HEK293 (cell line): ENCODE data around the gene ERF.
A peak's percentile ranks its signal among the peaks of the same experiment; 100 is the strongest.

Source experiments
- BCL11B ChIP-seq: fragments of 450-650 bp; formaldehyde crosslinking; IDR thresholded peaks from 2 replicates; pipeline ENCODE4 v1.5.1; 2016; ENCODE audit warnings: low read depth, missing biosample characterization, missing genetic modification characterization
- GLI2 ChIP-seq: fragments of 450-650 bp; formaldehyde crosslinking; IDR thresholded peaks from 2 replicates; pipeline ENCODE4; 2017; ENCODE audit warnings: missing biosample characterization, missing genetic modification characterization, low read depth, borderline replicate concordance
- KLF8 ChIP-seq: fragments of 450-650 bp; formaldehyde crosslinking; IDR thresholded peaks from 2 replicates; pipeline ENCODE4 v1.5.1; 2016; ENCODE audit warnings: missing biosample characterization, missing genetic modification characterization
- MEIS1 ChIP-seq: sonication (generic); formaldehyde crosslinking; IDR thresholded peaks from 2 replicates; pipeline ENCODE4 v1.8.1; 2022; ENCODE audit warnings: missing genetic modification reagents, mild to moderate bottlenecking, borderline replicate concordance
- OVOL3 ChIP-seq: fragments of 450-650 bp; formaldehyde crosslinking; IDR thresholded peaks from 2 replicates; pipeline ENCODE4 v1.5.1; 2016; ENCODE audit warnings: missing biosample characterization, missing genetic modification characterization
- SCRT2 ChIP-seq: fragments of 450-650 bp; formaldehyde crosslinking; IDR thresholded peaks from 2 replicates; pipeline ENCODE4 v1.5.1; 2016; ENCODE audit warnings: missing biosample characterization, missing genetic modification characterization
- SETDB1 ChIP-seq: IDR thresholded peaks from one replicate; pipeline ENCODE4 v1.6.1; 2017; ENCODE audit warnings: mild to moderate bottlenecking, low read length, moderate library complexity, mixed read lengths; ENCODE audit not compliant: insufficient read length
- YY2 ChIP-seq: fragments of 450-650 bp; formaldehyde crosslinking; IDR thresholded peaks from 2 replicates; pipeline ENCODE4 v1.5.1; 2016; ENCODE audit warnings: missing biosample characterization, missing genetic modification characterization
- ZBTB20 ChIP-seq: fragments of 450-650 bp; formaldehyde crosslinking; IDR thresholded peaks from 2 replicates; pipeline ENCODE4 v1.5.1; 2016; ENCODE audit warnings: missing biosample characterization, missing genetic modification characterization
- ZFHX2 ChIP-seq: fragments of 450-650 bp; formaldehyde crosslinking; conservative IDR thresholded peaks from 2 replicates; pipeline ENCODE4 v1.5.1; 2016; ENCODE audit warnings: missing biosample characterization, missing genetic modification characterization
- ZFP69B ChIP-seq: fragments of 450-650 bp; formaldehyde crosslinking; IDR thresholded peaks from 2 replicates; pipeline ENCODE4 v1.5.1; 2016; ENCODE audit warnings: missing biosample characterization, missing genetic modification characterization
- ZNF133 ChIP-seq: fragments of 450-650 bp; formaldehyde crosslinking; IDR thresholded peaks from 2 replicates; pipeline ENCODE4 v1.5.1; 2016; ENCODE audit warnings: missing biosample characterization, missing genetic modification characterization
- ZNF138 ChIP-seq: fragments of 450-650 bp; formaldehyde crosslinking; IDR thresholded peaks from 2 replicates; pipeline ENCODE4 v1.5.1; 2016; ENCODE audit warnings: missing biosample characterization, missing genetic modification characterization, borderline replicate concordance
- ZNF274 ChIP-seq, 2 experiments: fragments of 200-500 bp in 1 of 2; fragments of 450-650 bp in 1 of 2; sonication (Bioruptor generic) in 1 of 2; formaldehyde crosslinking in 1 of 2; IDR thresholded peaks; 2 replicates each; pipeline versions ENCODE4 v1.5.1 to v1.6.1; 2014 to 2016; ENCODE audit warnings: borderline replicate concordance in 1 of 2, inconsistent platforms in 1 of 2, low read length in 1 of 2, missing biosample characterization in 1 of 2, missing genetic modification characterization in 1 of 2
- ZNF335 ChIP-seq: fragments of 450-650 bp; formaldehyde crosslinking; conservative IDR thresholded peaks from 2 replicates; pipeline ENCODE4 v1.5.1; 2016; ENCODE audit warnings: missing biosample characterization, missing genetic modification characterization
- ZNF341 ChIP-seq: fragments of 450-650 bp; formaldehyde crosslinking; IDR thresholded peaks from 2 replicates; pipeline ENCODE4; 2016; ENCODE audit warnings: low read depth, missing biosample characterization, missing genetic modification characterization
- ZNF366 ChIP-seq: fragments of 450-650 bp; formaldehyde crosslinking; conservative IDR thresholded peaks from 2 replicates; pipeline ENCODE4 v1.5.1; 2016; ENCODE audit warnings: missing biosample characterization, missing genetic modification characterization
- ZNF404 ChIP-seq: fragments of 450-650 bp; formaldehyde crosslinking; IDR thresholded peaks from 2 replicates; pipeline ENCODE4 v1.5.1; 2017; ENCODE audit warnings: missing biosample characterization, missing genetic modification characterization
- ZNF473 ChIP-seq: fragments of 450-650 bp; formaldehyde crosslinking; IDR thresholded peaks from 2 replicates; pipeline ENCODE4 v1.5.1; 2017; ENCODE audit warnings: missing biosample characterization, missing genetic modification characterization
- ZNF521 ChIP-seq: fragments of 450-650 bp; formaldehyde crosslinking; IDR thresholded peaks from 2 replicates; pipeline ENCODE4 v1.5.1; 2017; ENCODE audit warnings: missing biosample characterization, mild to moderate bottlenecking, missing genetic modification characterization
- ZNF621 ChIP-seq: fragments of 450-650 bp; formaldehyde crosslinking; IDR thresholded peaks from 2 replicates; pipeline ENCODE4 v1.5.1; 2017; ENCODE audit warnings: missing biosample characterization, missing genetic modification characterization
- ZNF670 ChIP-seq: fragments of 450-650 bp; formaldehyde crosslinking; IDR thresholded peaks from 2 replicates; pipeline ENCODE4 v1.5.1; 2016; ENCODE audit warnings: missing biosample characterization, missing genetic modification characterization, low read depth
- ZNF701 ChIP-seq: fragments of 450-650 bp; formaldehyde crosslinking; IDR thresholded peaks from 2 replicates; pipeline ENCODE4 v1.5.1; 2016; ENCODE audit warnings: missing biosample characterization, missing genetic modification characterization
- ZSCAN30 ChIP-seq: fragments of 450-650 bp; IDR thresholded peaks from 2 replicates; pipeline ENCODE4 v1.5.1; 2018; ENCODE audit warnings: missing biosample characterization, mild to moderate bottlenecking, missing genetic modification characterization, moderate library complexity
- TF ChIP-seq, protein P1 (sequence below): fragments of 450-650 bp; formaldehyde crosslinking; IDR thresholded peaks from 2 replicates; pipeline ENCODE4 v1.5.1; 2016; ENCODE audit warnings: missing biosample characterization, missing genetic modification characterization
- TF ChIP-seq, protein P2 (sequence below): fragments of 450-650 bp; formaldehyde crosslinking; IDR thresholded peaks from 2 replicates; pipeline ENCODE4 v1.5.1; 2016; ENCODE audit warnings: missing biosample characterization, missing genetic modification characterization, low read depth
- TF ChIP-seq, protein P3 (sequence below): fragments of 450-650 bp; formaldehyde crosslinking; IDR thresholded peaks from 2 replicates; pipeline ENCODE4 v1.5.1; 2017; ENCODE audit warnings: missing biosample characterization, missing genetic modification characterization
- TF ChIP-seq, protein P4 (sequence below): fragments of 450-650 bp; formaldehyde crosslinking; IDR thresholded peaks from 2 replicates; pipeline ENCODE4 v1.5.1; 2016; ENCODE audit warnings: missing biosample characterization, missing genetic modification characterization, borderline replicate concordance

Gene ERF

DNA sequence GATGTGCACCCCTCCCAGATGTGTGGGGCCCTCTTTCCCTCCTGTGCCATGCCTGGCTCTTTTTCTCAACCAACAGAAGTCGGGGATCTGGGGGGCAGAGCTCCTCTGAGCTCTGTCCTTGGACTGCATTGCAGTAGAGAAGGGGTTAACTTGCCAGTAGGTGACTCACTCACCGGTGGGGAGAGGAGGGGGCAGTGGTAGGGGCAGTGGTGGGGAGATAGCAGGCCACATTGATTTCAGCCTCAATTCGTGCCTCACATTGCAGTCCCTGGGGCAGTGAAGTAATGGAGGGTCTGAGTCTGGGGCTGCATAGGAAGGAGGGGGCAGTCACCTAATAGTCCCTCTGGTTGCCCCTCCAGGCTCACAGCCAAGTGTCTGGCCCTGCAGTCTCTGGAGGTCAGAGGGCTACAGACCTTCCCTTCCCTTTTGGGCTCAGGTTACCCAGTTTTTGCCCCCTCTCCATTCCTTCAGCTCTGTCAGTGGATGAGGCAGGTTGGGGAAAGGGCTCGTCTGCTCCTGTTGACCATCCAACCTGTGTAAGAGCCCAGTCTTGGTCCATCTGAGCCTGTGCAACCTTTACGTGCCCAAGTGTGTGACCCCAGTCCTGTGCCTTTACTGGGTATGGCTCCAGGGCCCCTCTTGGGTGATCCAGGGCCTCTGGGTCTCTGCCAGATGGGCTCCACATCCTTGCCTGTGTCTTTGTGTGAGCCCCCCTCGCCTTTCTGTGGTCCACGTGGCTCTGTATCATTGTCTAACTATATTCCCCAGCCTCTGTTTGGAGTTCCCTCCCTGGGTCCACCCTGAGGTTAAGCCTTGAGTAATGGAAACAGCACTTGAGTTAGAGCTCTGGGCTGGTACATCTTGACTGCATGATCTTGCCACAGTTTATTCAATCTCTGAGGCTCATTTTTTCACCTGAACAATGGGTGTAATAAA, 27.2 kb upstream of the ERF start (continued):
- no peak for TF ChIP-seq ZNF274 (IDR thresholded peaks at IDR 0.05; ENCODE audit: low read length)
- TF ChIP-seq ZNF274 (tag by site-specific recombination; IDR thresholded peaks at IDR 0.05; ENCODE audit: borderline replicate concordance) = no peak
- TF ChIP-seq, protein P1, sequence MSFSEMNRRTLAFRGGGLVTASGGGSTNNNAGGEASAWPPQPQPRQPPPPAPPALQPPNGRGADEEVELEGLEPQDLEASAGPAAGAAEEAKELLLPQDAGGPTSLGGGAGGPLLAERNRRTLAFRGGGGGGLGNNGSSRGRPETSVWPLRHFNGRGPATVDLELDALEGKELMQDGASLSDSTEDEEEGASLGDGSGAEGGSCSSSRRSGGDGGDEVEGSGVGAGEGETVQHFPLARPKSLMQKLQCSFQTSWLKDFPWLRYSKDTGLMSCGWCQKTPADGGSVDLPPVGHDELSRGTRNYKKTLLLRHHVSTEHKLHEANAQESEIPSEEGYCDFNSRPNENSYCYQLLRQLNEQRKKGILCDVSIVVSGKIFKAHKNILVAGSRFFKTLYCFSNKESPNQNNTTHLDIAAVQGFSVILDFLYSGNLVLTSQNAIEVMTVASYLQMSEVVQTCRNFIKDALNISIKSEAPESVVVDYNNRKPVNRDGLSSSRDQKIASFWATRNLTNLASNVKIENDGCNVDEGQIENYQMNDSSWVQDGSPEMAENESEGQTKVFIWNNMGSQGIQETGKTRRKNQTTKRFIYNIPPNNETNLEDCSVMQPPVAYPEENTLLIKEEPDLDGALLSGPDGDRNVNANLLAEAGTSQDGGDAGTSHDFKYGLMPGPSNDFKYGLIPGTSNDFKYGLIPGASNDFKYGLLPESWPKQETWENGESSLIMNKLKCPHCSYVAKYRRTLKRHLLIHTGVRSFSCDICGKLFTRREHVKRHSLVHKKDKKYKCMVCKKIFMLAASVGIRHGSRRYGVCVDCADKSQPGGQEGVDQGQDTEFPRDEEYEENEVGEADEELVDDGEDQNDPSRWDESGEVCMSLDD (tag by site-specific recombination) = peak; percentile 89
- no peak for TF ChIP-seq OVOL3 (tag by site-specific recombination)
- TF ChIP-seq ZFHX2 (tag by site-specific recombination) = peak; percentile 61
- TF ChIP-seq ZSCAN30 (tag by site-specific recombination) = 0 out of 2 replicates have a peak, but pooled peaks have one; percentile 64
- TF ChIP-seq ZNF335 = peak; percentile 92
- TF ChIP-seq ZBTB20 (tag by site-specific recombination) = peak; percentile 2
- no peak for TF ChIP-seq ZNF341 (tag by site-specific recombination)
- no peak for TF ChIP-seq SETDB1
- TF ChIP-seq SCRT2 (tag by site-specific recombination) = no peak
- TF ChIP-seq MEIS1 (CRISPR knock-in tag) = no peak
- no peak for TF ChIP-seq YY2 (tag by site-specific recombination)
- no peak for TF ChIP-seq ZNF133 (tag by site-specific recombination)
- no peak for TF ChIP-seq ZNF404 (tag by site-specific recombination)
- TF ChIP-seq ZNF621 (tag by site-specific recombination) = no peak
- TF ChIP-seq ZNF701 (tag by site-specific recombination) = no peak
- TF ChIP-seq ZNF138 (tag by site-specific recombination) = no peak
- TF ChIP-seq GLI2 (tag by site-specific recombination) = no peak
- no peak for TF ChIP-seq ZNF670 (tag by site-specific recombination)
- TF ChIP-seq KLF8 (tag by site-specific recombination) = peak; percentile 60
- TF ChIP-seq, protein P2, sequence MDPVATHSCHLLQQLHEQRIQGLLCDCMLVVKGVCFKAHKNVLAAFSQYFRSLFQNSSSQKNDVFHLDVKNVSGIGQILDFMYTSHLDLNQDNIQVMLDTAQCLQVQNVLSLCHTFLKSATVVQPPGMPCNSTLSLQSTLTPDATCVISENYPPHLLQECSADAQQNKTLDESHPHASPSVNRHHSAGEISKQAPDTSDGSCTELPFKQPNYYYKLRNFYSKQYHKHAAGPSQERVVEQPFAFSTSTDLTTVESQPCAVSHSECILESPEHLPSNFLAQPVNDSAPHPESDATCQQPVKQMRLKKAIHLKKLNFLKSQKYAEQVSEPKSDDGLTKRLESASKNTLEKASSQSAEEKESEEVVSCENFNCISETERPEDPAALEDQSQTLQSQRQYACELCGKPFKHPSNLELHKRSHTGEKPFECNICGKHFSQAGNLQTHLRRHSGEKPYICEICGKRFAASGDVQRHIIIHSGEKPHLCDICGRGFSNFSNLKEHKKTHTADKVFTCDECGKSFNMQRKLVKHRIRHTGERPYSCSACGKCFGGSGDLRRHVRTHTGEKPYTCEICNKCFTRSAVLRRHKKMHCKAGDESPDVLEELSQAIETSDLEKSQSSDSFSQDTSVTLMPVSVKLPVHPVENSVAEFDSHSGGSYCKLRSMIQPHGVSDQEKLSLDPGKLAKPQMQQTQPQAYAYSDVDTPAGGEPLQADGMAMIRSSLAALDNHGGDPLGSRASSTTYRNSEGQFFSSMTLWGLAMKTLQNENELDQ (tag by site-specific recombination) = no peak
- peak; percentile 9; the same call in 1 of the 2 replicates for TF ChIP-seq BCL11B (tag by site-specific recombination)
- TF ChIP-seq, protein P3, sequence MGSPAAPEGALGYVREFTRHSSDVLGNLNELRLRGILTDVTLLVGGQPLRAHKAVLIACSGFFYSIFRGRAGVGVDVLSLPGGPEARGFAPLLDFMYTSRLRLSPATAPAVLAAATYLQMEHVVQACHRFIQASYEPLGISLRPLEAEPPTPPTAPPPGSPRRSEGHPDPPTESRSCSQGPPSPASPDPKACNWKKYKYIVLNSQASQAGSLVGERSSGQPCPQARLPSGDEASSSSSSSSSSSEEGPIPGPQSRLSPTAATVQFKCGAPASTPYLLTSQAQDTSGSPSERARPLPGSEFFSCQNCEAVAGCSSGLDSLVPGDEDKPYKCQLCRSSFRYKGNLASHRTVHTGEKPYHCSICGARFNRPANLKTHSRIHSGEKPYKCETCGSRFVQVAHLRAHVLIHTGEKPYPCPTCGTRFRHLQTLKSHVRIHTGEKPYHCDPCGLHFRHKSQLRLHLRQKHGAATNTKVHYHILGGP (tag by site-specific recombination) = no peak
- peak; percentile 71 for TF ChIP-seq ZFP69B
- TF ChIP-seq ZNF521 (tag by site-specific recombination) = no peak
- TF ChIP-seq ZNF366 (tag by site-specific recombination) = peak; percentile 52; the same call in 1 of the 2 replicates
- TF ChIP-seq, protein P4, sequence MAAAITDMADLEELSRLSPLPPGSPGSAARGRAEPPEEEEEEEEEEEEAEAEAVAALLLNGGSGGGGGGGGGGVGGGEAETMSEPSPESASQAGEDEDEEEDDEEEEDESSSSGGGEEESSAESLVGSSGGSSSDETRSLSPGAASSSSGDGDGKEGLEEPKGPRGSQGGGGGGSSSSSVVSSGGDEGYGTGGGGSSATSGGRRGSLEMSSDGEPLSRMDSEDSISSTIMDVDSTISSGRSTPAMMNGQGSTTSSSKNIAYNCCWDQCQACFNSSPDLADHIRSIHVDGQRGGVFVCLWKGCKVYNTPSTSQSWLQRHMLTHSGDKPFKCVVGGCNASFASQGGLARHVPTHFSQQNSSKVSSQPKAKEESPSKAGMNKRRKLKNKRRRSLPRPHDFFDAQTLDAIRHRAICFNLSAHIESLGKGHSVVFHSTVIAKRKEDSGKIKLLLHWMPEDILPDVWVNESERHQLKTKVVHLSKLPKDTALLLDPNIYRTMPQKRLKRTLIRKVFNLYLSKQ (tag by site-specific recombination) = no peak
- no peak for TF ChIP-seq ZNF473
